ENCODE results near the gene NXPE4.
"Not testable (repeated sequence)": the region's sequence is repeated elsewhere in the genome, so short reads cannot be mapped to it uniquely, and the experiment has no call there.

Gene NXPE4

GRCh38 chr11:114610550-114610949 is 15.0 kb upstream of the NXPE4 start:
- DNase-seq: no peak

GRCh38 chr11:114609429-114609828 is 13.8 kb upstream of the NXPE4 start:
- no peak for DNase-seq

DNA sequence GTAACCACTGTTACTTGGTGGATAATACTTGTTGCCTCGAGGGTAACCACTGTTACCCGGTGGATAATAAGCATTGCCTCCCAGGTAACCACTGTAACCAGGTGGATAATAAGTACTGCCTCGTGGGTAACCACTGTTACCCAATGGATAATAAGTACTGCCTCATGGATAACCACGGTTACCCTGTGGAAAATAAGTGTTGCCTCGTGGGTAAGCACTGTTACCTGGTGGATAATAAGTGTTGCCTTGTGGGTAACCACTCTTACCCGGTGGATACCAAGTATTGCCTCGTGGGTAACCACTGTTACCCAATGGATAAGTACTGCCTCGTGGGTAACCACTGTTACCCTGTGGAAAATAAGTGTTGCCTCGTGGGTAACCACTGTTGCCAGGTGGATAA is 13.0 kb upstream of the NXPE4 start:
- DNase-seq: not testable (repeated sequence)

GRCh38 chr11:114607753-114608459 is 12.3 kb upstream of the NXPE4 start:
- DNase-seq: no peak

- DNase-seq: not testable (repeated sequence)
Observed at GRCh38 chr11:114606802-114607075, 11.2 kb upstream of the NXPE4 start.

DNA sequence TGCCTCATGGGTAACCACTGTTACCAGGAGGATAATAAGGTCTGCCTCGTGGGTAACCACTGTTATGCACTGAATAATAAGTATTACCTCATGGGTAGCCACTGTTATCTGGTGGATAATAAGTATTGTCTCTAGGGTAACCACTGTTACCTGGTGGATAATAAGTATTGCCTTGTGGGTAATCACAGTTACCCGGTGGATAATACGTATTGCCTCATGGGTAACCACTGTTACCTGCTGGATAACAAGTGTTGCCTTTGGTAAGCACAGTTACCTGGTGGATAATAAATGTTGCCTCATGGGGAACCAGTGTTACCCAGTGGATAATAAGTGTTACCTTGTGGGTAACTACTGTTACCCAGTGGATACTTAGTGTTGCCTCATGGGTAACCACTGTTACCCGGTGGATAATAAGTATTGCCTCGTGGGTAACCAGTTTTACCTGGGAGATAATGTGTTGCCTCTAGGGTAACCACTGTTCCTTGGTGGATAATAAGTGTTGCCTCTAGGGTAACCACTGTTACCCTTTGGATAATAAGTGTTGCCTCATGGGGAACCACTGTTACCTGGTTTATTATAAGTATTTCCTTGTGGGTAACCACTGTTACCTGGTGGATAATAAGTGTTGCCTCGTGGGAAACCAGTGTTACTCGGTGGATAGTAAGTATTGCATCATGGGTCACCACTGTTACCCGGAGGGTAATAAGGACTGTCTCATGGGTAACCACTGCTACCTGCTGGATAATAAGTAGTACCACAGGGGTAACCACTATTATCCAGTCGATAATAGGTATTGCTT is 10.6 kb upstream of the NXPE4 start:
- DNase-seq: no peak

GRCh38 chr11:114605370-114605769 is 9.8 kb upstream of the NXPE4 start:
- no peak for DNase-seq

GRCh38 chr11:114604886-114605285 is 9.3 kb upstream of the NXPE4 start:
- no peak for DNase-seq

DNA sequence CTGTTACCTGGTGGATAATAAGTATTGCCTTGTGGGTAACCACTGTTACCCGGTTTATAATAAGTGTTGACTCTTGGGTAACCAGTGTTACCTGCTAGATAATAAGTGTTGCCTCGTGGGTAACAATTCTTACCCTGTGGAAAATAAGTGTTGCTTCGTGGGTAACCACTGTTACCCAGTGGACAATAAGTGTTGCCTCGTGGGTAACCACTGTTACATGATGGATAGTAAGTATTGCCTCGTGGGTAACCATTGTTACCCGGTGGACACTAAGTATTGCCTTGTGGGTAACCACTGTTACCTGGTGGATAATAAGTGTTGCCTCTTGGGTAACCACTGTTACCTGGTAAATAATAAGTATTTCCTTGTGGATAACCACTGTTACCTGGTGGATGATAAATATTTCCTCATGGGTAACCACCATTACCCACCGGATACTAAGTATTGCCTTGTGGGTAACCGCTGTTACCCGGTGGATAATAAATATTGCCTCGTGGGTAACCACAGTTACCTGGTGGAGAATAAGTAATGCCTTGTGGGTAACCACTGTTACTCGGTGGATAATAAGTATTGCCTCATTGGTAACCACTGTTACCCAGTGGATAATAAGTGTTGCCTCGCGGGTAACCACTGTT is 8.7 kb upstream of the NXPE4 start:
- no peak for DNase-seq

GRCh38 chr11:114603151-114603550 is 7.6 kb upstream of the NXPE4 start:
- not testable (repeated sequence) for DNase-seq

- DNase-seq: no peak
Observed at GRCh38 chr11:114598461-114598860, 2.9 kb upstream of the NXPE4 start.

- DNase-seq: no peak
Observed at GRCh38 chr11:114596175-114596919, 761 bp upstream of the NXPE4 start.

GRCh38 chr11:114594703-114595102 is 883 bp downstream of the NXPE4 start:
- no peak for DNase-seq

DNA sequence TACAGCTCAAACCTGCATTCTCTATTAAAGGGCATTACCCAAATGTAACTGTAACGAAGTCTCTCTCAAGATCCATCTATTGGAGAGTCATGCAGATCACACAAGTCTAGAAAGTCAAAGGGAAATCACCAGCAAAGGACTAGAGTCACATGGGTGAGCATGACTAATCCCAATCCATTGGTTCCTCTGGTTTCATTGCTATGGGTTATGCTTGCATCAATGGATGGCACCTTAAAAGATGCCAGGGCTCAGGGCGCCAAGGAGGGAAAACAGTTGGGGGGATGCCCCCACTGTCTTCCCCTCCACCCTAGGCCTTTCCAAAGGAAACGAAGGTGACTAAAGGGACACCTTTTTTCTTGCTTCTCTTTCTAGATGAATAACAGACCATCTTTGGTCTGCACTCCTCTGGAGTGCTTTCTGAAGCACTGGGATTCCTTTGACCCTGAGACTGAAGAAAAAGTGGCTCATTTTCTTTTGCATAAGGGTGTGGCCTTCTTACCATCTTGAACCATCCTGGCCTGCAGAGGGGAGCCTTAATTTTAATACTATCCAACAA is 8.1 kb downstream of the NXPE4 start:
- DNase-seq: no peak

- no peak for DNase-seq
Observed at GRCh38 chr11:114586797-114587196, 8.8 kb downstream of the NXPE4 start.

DNA sequence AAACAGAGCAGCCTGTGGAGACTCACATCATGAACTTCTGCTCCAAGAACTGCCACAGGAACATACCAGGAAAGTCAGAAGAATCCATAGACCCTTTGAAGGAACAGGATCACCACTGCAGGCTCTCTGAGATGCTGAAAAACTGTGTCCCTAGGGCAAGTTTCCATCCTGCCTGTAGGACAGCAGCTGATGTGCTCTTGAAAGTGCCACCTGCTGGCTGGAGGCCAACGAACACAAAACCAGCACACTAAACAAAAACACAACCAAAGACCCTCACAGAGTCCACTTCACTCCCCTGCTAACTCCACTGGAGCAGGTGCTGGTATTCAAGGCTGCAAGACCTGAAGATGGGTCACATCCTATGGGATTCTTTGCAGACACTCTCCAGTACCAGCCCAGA is 23.9 kb downstream of the NXPE4 start:
- no peak for DNase-seq

DNA sequence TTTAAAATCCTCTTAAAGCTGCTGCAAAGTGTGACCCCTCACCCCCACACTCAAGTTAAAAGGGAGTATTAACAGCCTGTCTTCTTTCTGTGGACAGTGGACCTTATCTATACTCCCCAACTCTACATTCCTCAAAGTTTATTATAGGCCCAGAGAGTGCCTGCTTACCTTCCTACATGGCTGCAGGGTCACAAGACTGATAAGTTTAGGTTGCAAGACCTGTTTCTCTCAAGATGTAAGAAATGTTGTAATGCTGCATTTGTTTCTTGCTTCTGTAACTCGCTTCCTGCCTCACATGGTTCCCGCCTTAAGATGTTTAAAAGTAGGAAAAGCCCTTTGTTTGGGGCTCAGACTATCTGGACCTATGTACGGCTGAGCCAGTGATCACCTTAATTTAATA is 25.8 kb downstream of the NXPE4 start:
- DNase-seq: no peak

DNA sequence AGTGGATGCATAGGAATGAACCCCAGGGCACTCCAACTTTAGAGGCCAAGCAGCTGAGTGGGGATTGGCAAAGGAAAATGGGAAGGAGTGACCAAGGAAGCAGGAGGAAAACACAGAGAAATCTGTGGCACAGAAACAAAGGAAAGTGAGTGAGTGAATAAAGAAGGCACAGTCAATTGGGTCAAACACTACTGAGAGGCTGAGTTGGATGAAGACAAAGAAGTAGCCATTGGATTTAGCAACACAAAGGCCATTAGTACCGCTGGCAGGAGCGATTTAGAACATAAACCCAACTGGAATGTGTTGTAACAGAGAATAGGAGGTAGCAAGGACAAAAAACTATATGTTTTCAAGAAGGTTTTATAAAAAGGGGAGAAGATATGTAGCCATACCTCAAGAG is 29.3 kb downstream of the NXPE4 start:
- no peak for DNase-seq

- no peak for DNase-seq
Observed at GRCh38 chr11:114564831-114565230, 30.8 kb downstream of the NXPE4 start.

- no peak for DNase-seq
Observed at GRCh38 chr11:114563077-114563476, 32.5 kb downstream of the NXPE4 start.

DNA sequence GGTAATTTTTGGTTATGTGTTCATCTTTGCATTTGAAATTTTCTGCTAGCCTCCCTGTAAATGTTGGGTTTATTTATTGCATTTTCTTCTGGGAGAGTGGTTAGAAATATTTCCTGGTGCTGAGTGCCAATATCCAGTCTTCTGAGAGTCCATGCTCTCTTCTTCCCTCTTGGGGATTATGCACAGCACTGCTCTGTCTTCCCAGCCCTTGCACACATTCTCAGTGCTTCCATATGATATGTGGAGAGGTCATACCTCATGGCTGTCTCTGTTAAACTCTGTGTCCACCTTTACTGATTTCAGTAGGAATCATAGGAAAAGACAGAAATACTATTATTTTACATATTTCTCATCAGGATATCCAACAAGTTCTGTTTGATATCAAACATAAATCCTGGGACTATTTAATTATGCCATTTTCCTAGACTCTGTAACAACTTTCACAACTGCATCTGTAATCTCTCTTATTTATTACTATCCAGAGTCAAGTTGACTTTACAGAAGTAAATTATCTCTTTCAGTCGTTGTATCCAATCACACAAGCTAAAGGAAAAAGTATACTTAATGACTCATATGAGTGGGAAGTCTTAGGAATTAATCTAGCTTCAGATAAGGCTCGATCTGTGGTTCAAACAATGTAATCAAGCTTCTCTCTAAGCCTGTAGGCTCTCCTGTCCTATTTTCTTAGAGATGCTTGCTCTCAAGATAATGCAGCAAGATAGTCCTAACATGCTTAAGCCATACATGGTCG is 33.2 kb downstream of the NXPE4 start:
- DNase-seq: no peak

Measured in NCI-H2227 treated with DMSO at 0.1 percent for 48 hours (cell line).